ENCODE data around the gene C17orf58. TPM values are rescaled to one million over a fixed set of nuclear protein-coding genes. Genes with fewer than 3 reads are reported as not detected.
A peak's percentile ranks its signal among the peaks of the same experiment; 100 is the strongest.
"Not testable (repeated sequence)": the region's sequence is repeated elsewhere in the genome, so short reads cannot be mapped to it uniquely, and the experiment has no call there.

The C17orf58 gene
- total RNA-seq, 5 donors from 2014 or later (not counting 1 experiment from before 2014, with no cell fraction given): 0.47 to 1.9 (median 0.58) TPM

GRCh38 chr17:68019675-68020408, 23.6 kb upstream of the C17orf58 start:
- Mint-ChIP-seq H3K27ac (peak overlapping the region; percentile 91 to 96), H3K36me3 (no peaks in the 10 kb centered on the region), H3K9me3 (peaks cover 0 to 2% (median 0%) of the 10 kb centered on the region in 3 donors), H3K4me1 (peaks cover 14 to 24% (median 23%) of the 10 kb centered on the region in 3 donors), H3K4me3 (peak overlapping the region; percentile 82 to 93 (median 85)), H3K27me3 (peaks cover 3% of the 10 kb centered on the region in 2 donors)
- POLR2A ChIA-PET: interaction anchor here (0.6 to 1.7 kb wide), 5 partner anchors 15 to 1419 kb away, joined by 3 to 17 read pairs (median 3); partner anchors contain the start of gene KPNA2 (in 1 of the 2)
- WGBS (ENCODE audit: insufficient coverage): under 1% methylated on average over 50 of the region's 51 CpGs
- CTCF ChIA-PET: interaction anchor here (0.5 to 1.5 kb wide), 5 partner anchors 11 to 182 kb away, joined by 3 to 4 read pairs (median 3); no protein-coding TSS in a partner anchor
- DNase-seq: peak; percentile 86 to 99 (median 94)
- peaks cover 0 to 10% of the 10 kb centered on the region in 2 experiments for H3K4me1 ChIP-seq (ENCODE audit: control insufficient read depth in 1 of 2, extremely low read depth in 1 of 2, insufficient read depth in 2 of 2, low read length in 2 of 2)
- H3K36me3 ChIP-seq (ENCODE audit: control insufficient read depth in 2 of 2, extremely low read depth in 1 of 2, insufficient read depth in 1 of 2, low read length in 1 of 2): no peaks in the 10 kb centered on the region
- peak overlapping the region; percentile 59 for H3K27ac ChIP-seq (ENCODE audit: low read length)
- no peaks in the 10 kb centered on the region for H3K9me3 ChIP-seq
- peak overlapping the region; percentile 67 to 71 for H3K4me3 ChIP-seq (ENCODE audit: control insufficient read depth in 1 of 2, extremely low read depth in 1 of 2, low read length in 1 of 2)
- peak; percentile 90 to 93 (median 93) for ATAC-seq (replicated peaks in 1 of 4)
- H3K27me3 ChIP-seq (replicated peaks in 1 of 2; ENCODE audit: control insufficient read depth in 2 of 2, extremely low read depth in 1 of 2, insufficient read depth in 2 of 2, low read length in 1 of 2): no peaks in the 10 kb centered on the region

DNA sequence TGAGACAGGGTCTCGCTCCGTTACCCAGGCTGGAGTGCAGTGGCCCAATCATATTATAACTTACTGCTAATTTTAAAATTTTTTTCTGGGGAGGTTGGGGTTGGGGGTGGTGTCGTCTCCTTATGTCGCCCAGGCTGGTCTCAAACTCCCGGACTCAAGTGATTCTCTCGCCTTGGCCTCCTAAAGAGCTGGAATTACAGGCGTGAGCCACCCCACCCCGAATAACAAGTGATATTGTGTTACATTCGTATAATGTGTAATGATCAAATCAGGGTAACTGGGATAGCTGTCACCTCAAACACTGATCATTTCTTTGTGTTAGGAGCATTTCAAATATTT, 23.0 kb upstream of the C17orf58 start:
- Histone ChIP-seq H3K9me3 (no peaks in the 10 kb centered on the region), H3K36me3 (ENCODE audit: control insufficient read depth in 2 of 2, extremely low read depth in 1 of 2, insufficient read depth in 1 of 2, low read length in 1 of 2) (no peaks in the 10 kb centered on the region), H3K27me3 (replicated peaks in 1 of 2; ENCODE audit: control insufficient read depth in 2 of 2, extremely low read depth in 1 of 2, insufficient read depth in 2 of 2, low read length in 1 of 2) (no peaks in the 10 kb centered on the region), H3K4me1 (ENCODE audit: control insufficient read depth in 1 of 2, extremely low read depth in 1 of 2, insufficient read depth in 2 of 2, low read length in 2 of 2) (peaks cover 0 to 10% of the 10 kb centered on the region in 2 experiments), H3K27ac (ENCODE audit: low read length) (peak overlapping the region; percentile 7), H3K4me3 (ENCODE audit: control insufficient read depth in 1 of 2, extremely low read depth in 1 of 2, low read length in 1 of 2) (peak overlapping the region in 1 of 2 donors; percentile 67)
- ChIA-PET CTCF (interaction anchor here (0.5 to 1.5 kb wide), 4 partner anchors 10 to 182 kb away, joined by 3 to 4 read pairs (median 4); no protein-coding TSS in a partner anchor), POLR2A (interaction anchor here in 1 of 2 donors (0.6 to 1.7 kb wide), 3 partner anchors 16 to 1419 kb away, joined by 3 to 4 read pairs (median 3); partner anchors contain the start of gene KPNA2)
- ATAC-seq (replicated peaks in 1 of 4) (no peak), DNase-seq (no peak)
- peaks cover 3% of the 10 kb centered on the region in 2 donors for H3K27me3 Mint-ChIP-seq
- H3K9me3 Mint-ChIP-seq: peaks cover 0 to 2% (median 0%) of the 10 kb centered on the region in 3 donors
- H3K36me3 Mint-ChIP-seq: no peaks in the 10 kb centered on the region
- peaks cover 14 to 24% (median 23%) of the 10 kb centered on the region in 3 donors for H3K4me1 Mint-ChIP-seq
- WGBS (ENCODE audit: insufficient coverage): no CpG with 5 or more reads among the region's 9 CpGs
- peak overlapping the region in 1 of 2 donors; percentile 96 for H3K27ac Mint-ChIP-seq
- H3K4me3 Mint-ChIP-seq: peak overlapping the region; percentile 82 to 93 (median 85)

DNA sequence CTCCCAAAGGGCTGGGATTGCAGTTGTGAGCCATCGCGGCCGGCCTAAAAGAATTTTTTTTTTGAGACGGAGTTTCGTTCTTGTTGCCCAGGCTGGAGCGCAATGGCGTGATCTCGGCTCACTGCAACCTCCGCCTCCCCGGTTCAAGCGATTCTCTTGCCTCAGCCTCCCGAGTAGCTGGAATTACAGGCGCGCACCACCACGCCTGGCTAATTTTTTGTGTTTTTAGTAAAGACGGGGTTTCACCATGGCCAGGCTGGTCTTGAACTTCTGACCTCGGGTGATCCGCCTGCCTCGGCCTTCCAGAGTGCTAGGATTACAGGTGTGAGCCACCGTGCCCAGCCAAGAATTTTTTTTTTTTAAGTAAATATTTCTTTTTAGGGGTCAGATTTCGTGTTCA, 22.2 kb upstream of the C17orf58 start:
- POLR2A ChIA-PET: interaction anchor here in 1 of 2 donors (1.7 kb wide), 1 partner anchor 17 kb away, joined by 4 read pairs; the partner anchor contains the start of gene KPNA2
- not testable (repeated sequence) for H3K27me3 Mint-ChIP-seq; H3K36me3 Mint-ChIP-seq; H3K27me3 ChIP-seq (replicated peaks in 1 of 2; ENCODE audit: control insufficient read depth in 2 of 2, extremely low read depth in 1 of 2, insufficient read depth in 2 of 2, low read length in 1 of 2); H3K4me3 Mint-ChIP-seq; H3K9me3 ChIP-seq; H3K9me3 Mint-ChIP-seq; H3K4me3 ChIP-seq (ENCODE audit: control insufficient read depth in 1 of 2, extremely low read depth in 1 of 2, low read length in 1 of 2); H3K4me1 ChIP-seq (ENCODE audit: control insufficient read depth in 1 of 2, extremely low read depth in 1 of 2, insufficient read depth in 2 of 2, low read length in 2 of 2); H3K27ac ChIP-seq (ENCODE audit: low read length); H3K27ac Mint-ChIP-seq; ATAC-seq (replicated peaks in 1 of 4); DNase-seq; H3K36me3 ChIP-seq (ENCODE audit: control insufficient read depth in 2 of 2, extremely low read depth in 1 of 2, insufficient read depth in 1 of 2, low read length in 1 of 2)
- WGBS (ENCODE audit: insufficient coverage): 100% methylated on average over 12 of the region's 21 CpGs
- H3K4me1 Mint-ChIP-seq: peaks cover 14 to 24% (median 23%) of the 10 kb centered on the region in 3 donors
- CTCF ChIA-PET: interaction anchor here in 1 of 2 donors (1.0 kb wide), 1 partner anchor 9 kb away, joined by 4 read pairs; no protein-coding TSS in a partner anchor

GRCh38 chr17:68016838-68017237, 20.6 kb upstream of the C17orf58 start:
- H3K27me3 ChIP-seq (replicated peaks in 1 of 2; ENCODE audit: control insufficient read depth in 2 of 2, extremely low read depth in 1 of 2, insufficient read depth in 2 of 2, low read length in 1 of 2): no peaks in the 10 kb centered on the region
- H3K9me3 Mint-ChIP-seq: peaks cover 0 to under 1% (median 0%) of the 10 kb centered on the region in 3 donors
- H3K4me3 ChIP-seq (ENCODE audit: control insufficient read depth in 1 of 2, extremely low read depth in 1 of 2, low read length in 1 of 2): no peak overlapping the region
- peaks cover 3% of the 10 kb centered on the region in 2 donors for H3K27me3 Mint-ChIP-seq
- no CpG with 5 or more reads among the region's 2 CpGs for WGBS (ENCODE audit: insufficient coverage)
- peaks cover 14 to 24% (median 23%) of the 10 kb centered on the region in 3 donors for H3K4me1 Mint-ChIP-seq
- H3K4me3 Mint-ChIP-seq: no peak overlapping the region
- no peaks in the 10 kb centered on the region for H3K36me3 Mint-ChIP-seq
- ChIA-PET POLR2A (no interaction called here), CTCF (no interaction called here)
- no peaks in the 10 kb centered on the region for H3K9me3 ChIP-seq
- no peaks in the 10 kb centered on the region for H3K36me3 ChIP-seq (ENCODE audit: control insufficient read depth in 2 of 2, extremely low read depth in 1 of 2, insufficient read depth in 1 of 2, low read length in 1 of 2)
- H3K27ac Mint-ChIP-seq: no peak overlapping the region
- peaks cover 0 to 10% of the 10 kb centered on the region in 2 experiments for H3K4me1 ChIP-seq (ENCODE audit: control insufficient read depth in 1 of 2, extremely low read depth in 1 of 2, insufficient read depth in 2 of 2, low read length in 2 of 2)
- no peak for ATAC-seq (replicated peaks in 1 of 4)
- no peak overlapping the region for H3K27ac ChIP-seq (ENCODE audit: low read length)
- no peak for DNase-seq

DNA sequence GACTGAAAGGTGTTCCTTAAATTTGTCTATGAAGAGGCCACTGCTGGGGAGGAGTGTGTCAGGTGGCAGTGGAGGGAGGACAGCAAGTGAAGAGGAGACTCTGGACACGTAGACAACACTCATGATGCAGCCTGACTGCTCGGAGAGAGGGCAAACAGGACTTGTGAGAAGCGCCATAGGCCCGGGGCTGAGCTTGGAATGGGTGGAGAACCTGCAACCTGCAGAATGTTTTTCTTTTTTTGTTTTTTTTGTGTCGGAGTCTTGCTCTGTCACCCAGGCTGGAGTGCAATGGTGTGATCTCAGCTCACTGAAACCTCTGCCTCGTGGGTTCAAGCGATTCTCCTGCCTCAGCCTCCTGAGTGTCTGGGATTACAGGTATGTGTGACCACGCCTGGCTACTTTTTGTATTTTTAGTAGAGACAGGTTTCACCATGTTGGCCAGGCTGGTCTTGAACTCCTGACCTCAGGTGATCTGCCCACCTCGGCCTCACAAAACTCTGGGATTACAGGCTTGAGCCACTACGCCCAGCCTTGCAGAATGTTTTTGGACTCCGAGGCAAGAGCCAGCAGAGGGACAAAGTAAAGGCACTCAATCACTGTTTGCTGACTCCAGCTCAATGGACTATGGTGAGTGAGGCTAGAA, 18.9 kb upstream of the C17orf58 start:
- WGBS (ENCODE audit: insufficient coverage): 86% methylated on average over 10 of the region's 11 CpGs
- Histone ChIP-seq H3K27ac (ENCODE audit: low read length) (no peak overlapping the region), H3K4me1 (ENCODE audit: control insufficient read depth in 1 of 2, extremely low read depth in 1 of 2, insufficient read depth in 2 of 2, low read length in 2 of 2) (peaks cover 0 to 10% of the 10 kb centered on the region in 2 experiments), H3K27me3 (replicated peaks in 1 of 2; ENCODE audit: control insufficient read depth in 2 of 2, extremely low read depth in 1 of 2, insufficient read depth in 2 of 2, low read length in 1 of 2) (peaks cover 0 to 4% of the 10 kb centered on the region in 2 experiments), H3K4me3 (ENCODE audit: control insufficient read depth in 1 of 2, extremely low read depth in 1 of 2, low read length in 1 of 2) (no peak overlapping the region), H3K9me3 (no peaks in the 10 kb centered on the region), H3K36me3 (ENCODE audit: control insufficient read depth in 2 of 2, extremely low read depth in 1 of 2, insufficient read depth in 1 of 2, low read length in 1 of 2) (no peaks in the 10 kb centered on the region)
- ATAC-seq (replicated peaks in 1 of 4) (no peak), DNase-seq (no peak)
- H3K27me3 Mint-ChIP-seq: peaks cover 3% of the 10 kb centered on the region in 2 donors
- CTCF ChIA-PET: interaction anchor here (0.6 to 0.7 kb wide), 2 partner anchors 12 to 260 kb away, joined by 3 to 5 read pairs; no protein-coding TSS in a partner anchor
- H3K4me1 Mint-ChIP-seq: peaks cover 14 to 27% (median 23%) of the 10 kb centered on the region in 3 donors
- POLR2A ChIA-PET: no interaction called here
- no peaks in the 10 kb centered on the region for H3K9me3 Mint-ChIP-seq
- no peaks in the 10 kb centered on the region for H3K36me3 Mint-ChIP-seq
- peak overlapping the region in 1 of 2 donors; percentile 4 for H3K27ac Mint-ChIP-seq
- H3K4me3 Mint-ChIP-seq: no peak overlapping the region

- Mint-ChIP-seq H3K4me1 (peaks cover 7 to 17% (median 14%) of the 10 kb centered on the region in 3 donors), H3K4me3 (no peak overlapping the region), H3K36me3 (no peaks in the 10 kb centered on the region), H3K9me3 (no peaks in the 10 kb centered on the region), H3K27me3 (no peaks in the 10 kb centered on the region), H3K27ac (no peak overlapping the region)
- H3K4me1 ChIP-seq (ENCODE audit: control insufficient read depth in 1 of 2, extremely low read depth in 1 of 2, insufficient read depth in 2 of 2, low read length in 2 of 2): peaks cover 0 to 5% of the 10 kb centered on the region in 2 experiments
- ATAC-seq (replicated peaks in 1 of 4) (no peak), DNase-seq (no peak)
- no peaks in the 10 kb centered on the region for H3K36me3 ChIP-seq (ENCODE audit: control insufficient read depth in 2 of 2, extremely low read depth in 1 of 2, insufficient read depth in 1 of 2, low read length in 1 of 2)
- H3K4me3 ChIP-seq (ENCODE audit: control insufficient read depth in 1 of 2, extremely low read depth in 1 of 2, low read length in 1 of 2): no peak overlapping the region
- ChIA-PET CTCF (no interaction called here), POLR2A (interaction anchor here in 1 of 2 donors (0.6 kb wide), 1 partner anchor 124 kb away, joined by 4 read pairs; no protein-coding TSS in a partner anchor)
- H3K9me3 ChIP-seq: no peaks in the 10 kb centered on the region
- peaks cover 0 to 5% of the 10 kb centered on the region in 2 experiments for H3K27me3 ChIP-seq (replicated peaks in 1 of 2; ENCODE audit: control insufficient read depth in 2 of 2, extremely low read depth in 1 of 2, insufficient read depth in 2 of 2, low read length in 1 of 2)
- no peak overlapping the region for H3K27ac ChIP-seq (ENCODE audit: low read length)
Observed at GRCh38 chr17:68013385-68013784, 17.1 kb upstream of the C17orf58 start.

Measured in T-cell (primary cell).